GM12878 (cell line): ENCODE results near the gene SLA2. TPM values are rescaled to one million over a fixed set of nuclear protein-coding genes. Genes with fewer than 3 reads are reported as not detected.
A peak's percentile ranks its signal among the peaks of the same experiment; 100 is the strongest.

Source experiments
- ATF7 ChIP-seq: fragments of 450-650 bp; IDR thresholded peaks from 2 replicates; pipeline ENCODE4 v1.6.1; 2016; ENCODE audit warnings: low read depth, mild to moderate bottlenecking
- BCL11A ChIP-seq: IDR thresholded peaks from 2 replicates; pipeline ENCODE4 v1.6.1; 2011; ENCODE audit warnings: low read depth, low read length
- BHLHE40 ChIP-seq, 2 experiments: fragments of 450-650 bp in 1 of 2; IDR thresholded peaks; 2 replicates each; pipeline ENCODE4 v1.6.1; 2011 to 2017; ENCODE audit warnings: low read depth in 2 of 2, borderline replicate concordance in 1 of 2, improper control_type of control experiment in 1 of 2, low read length in 1 of 2, mild to moderate bottlenecking in 1 of 2
- BRCA1 ChIP-seq: IDR thresholded peaks from 2 replicates; pipeline ENCODE4 v1.6.1; 2011; ENCODE audit warnings: low read depth, low read length, improper control_type of control experiment
- CREB1 ChIP-seq: IDR thresholded peaks from 2 replicates; pipeline ENCODE4 v1.6.1; 2012; ENCODE audit warnings: low read depth, mild to moderate bottlenecking, inconsistent platforms
- CREM ChIP-seq: IDR thresholded peaks from 2 replicates; pipeline ENCODE4 v1.6.1; 2014; ENCODE audit warnings: antibody characterized with exemption, low read depth
- E2F4 ChIP-seq: IDR thresholded peaks from 2 replicates; pipeline ENCODE4 v1.6.1; 2012; ENCODE audit warnings: low read depth, low read length, improper control_type of control experiment
- EED ChIP-seq: sonication (generic); IDR thresholded peaks from 2 replicates; pipeline ENCODE4 v1.6.1; 2016; ENCODE audit warnings: antibody characterized with exemption, low read depth
- EGR1 ChIP-seq, 2 experiments: IDR thresholded peaks; 1 replicate in 1 of 2; 2 replicates in 1 of 2; pipeline ENCODE4 v1.6.1; 2011 to 2012; ENCODE audit warnings: low read depth in 2 of 2, low read length in 2 of 2, borderline replicate concordance in 1 of 2, mild to moderate bottlenecking in 1 of 2, moderate library complexity in 1 of 2
- FOXM1 ChIP-seq: IDR thresholded peaks from 2 replicates; pipeline ENCODE4 v1.6.1; 2012; ENCODE audit warnings: low read depth, mild to moderate bottlenecking, inconsistent platforms, low read length, moderate library complexity
- IRF4 ChIP-seq: IDR thresholded peaks from 2 replicates; pipeline ENCODE4 v1.6.1; 2011; ENCODE audit warnings: low read depth, low read length
- JUND ChIP-seq: IDR thresholded peaks from 2 replicates; pipeline ENCODE4 v1.6.1; 2012; ENCODE audit warnings: low read depth, mild to moderate bottlenecking, low read length, improper control_type of control experiment, moderate library complexity
- MEF2A ChIP-seq: IDR thresholded peaks from 2 replicates; pipeline ENCODE4 v1.6.1; 2011; ENCODE audit warnings: low read depth, mild to moderate bottlenecking, low read length, moderate library complexity; ENCODE audit not compliant: insufficient read depth
- MTA3 ChIP-seq: IDR thresholded peaks from 2 replicates; pipeline ENCODE4 v1.6.1; 2012; ENCODE audit warnings: low read length, inconsistent platforms, borderline replicate concordance
- NR2C1 ChIP-seq: fragments of 450-650 bp; IDR thresholded peaks from 2 replicates; pipeline ENCODE4 v1.6.1; 2017; ENCODE audit warnings: antibody characterized with exemption, mild to moderate bottlenecking, moderate library complexity
- PAX8 ChIP-seq: fragments of 450-650 bp; IDR thresholded peaks from 2 replicates; pipeline ENCODE4 v1.6.1; 2017; ENCODE audit warnings: mild to moderate bottlenecking, moderate library complexity
- PML ChIP-seq: IDR thresholded peaks from 2 replicates; pipeline ENCODE4 v1.6.1; 2012; ENCODE audit warnings: low read length, inconsistent platforms
- POLR2AphosphoS5 ChIP-seq: IDR thresholded peaks from 2 replicates; pipeline ENCODE4 v1.6.1; 2011; ENCODE audit warnings: mild to moderate bottlenecking, low read length, inconsistent platforms
- RCOR1 ChIP-seq: conservative IDR thresholded peaks from 2 replicates; pipeline ENCODE4 v1.6.1; 2012; ENCODE audit warnings: low read depth, low read length, improper control_type of control experiment
- RELA ChIP-seq: fragments of 450-650 bp; IDR thresholded peaks from 2 replicates; pipeline ENCODE4 v1.8.0; 2014; ENCODE audit warnings: borderline replicate concordance; ENCODE audit not compliant: partially characterized antibody
- SMAD1 ChIP-seq: fragments of 450-650 bp; IDR thresholded peaks from 2 replicates; pipeline ENCODE4 v1.6.1; 2018; ENCODE audit warnings: mild to moderate bottlenecking, low read depth; ENCODE audit not compliant: partially characterized antibody
- SMAD5 ChIP-seq: IDR thresholded peaks from 2 replicates; pipeline ENCODE4 v1.6.1; 2016; ENCODE audit warnings: antibody characterized with exemption, low read depth
- SP1 ChIP-seq: IDR thresholded peaks from one replicate; pipeline ENCODE4 v1.6.1; 2011; ENCODE audit warnings: low read depth, low read length
- SPI1 ChIP-seq: IDR thresholded peaks from 2 replicates; pipeline ENCODE4 v1.6.1; 2011; ENCODE audit warnings: low read depth, mild to moderate bottlenecking, low read length, moderate library complexity, borderline replicate concordance; ENCODE audit not compliant: insufficient read depth
- TAF1 ChIP-seq: IDR thresholded peaks from 2 replicates; pipeline ENCODE4 v1.6.1; 2011; ENCODE audit warnings: mild to moderate bottlenecking, low read depth, low read length, borderline replicate concordance
- TCF7 ChIP-seq: IDR thresholded peaks from 2 replicates; pipeline ENCODE4 v1.6.1; 2014; ENCODE audit warnings: antibody characterized with exemption, borderline replicate concordance
- ZNF217 ChIP-seq: fragments of 450-650 bp; IDR thresholded peaks from 2 replicates; pipeline ENCODE4 v1.6.1; 2017; ENCODE audit warnings: antibody characterized with exemption, mild to moderate bottlenecking
- ZNF24 ChIP-seq: fragments of 450-650 bp; IDR thresholded peaks from 2 replicates; pipeline ENCODE4 v1.6.1; 2017; ENCODE audit warnings: antibody characterized with exemption, mild to moderate bottlenecking
- ZNF592 ChIP-seq: fragments of 450-650 bp; IDR thresholded peaks from 2 replicates; pipeline ENCODE4 v1.6.1; 2017; ENCODE audit warnings: mild to moderate bottlenecking, moderate library complexity
- ZZZ3 ChIP-seq: IDR thresholded peaks from 2 replicates; pipeline ENCODE4 v1.6.1; 2011; ENCODE audit warnings: low read depth; ENCODE audit not compliant: control insufficient read depth, insufficient read length
- polyA plus RNA-seq, 11 experiments: library from polyadenylated mRNA; depleted of rRNA in 4 of 11; unstranded in 6 of 11; stranded (reverse) in 5 of 11; fragments of >200 nt; fragmentation: Nextera tagmentation in 4 of 11; fragmentation: Illumina TruSeq in 1 of 11; extraction: Ambion mirVana in 4 of 11; extraction: Trizol in 1 of 11; gene quantifications; 1 replicate in 1 of 11; 2 replicates in 10 of 11; pipeline versions ENCODE4 v1.2.1 to v1.2.3, GENCODE V29; 2011 to 2016; ENCODE audit warnings: inconsistent platforms in 2 of 11, missing spikeins in 2 of 11, low read depth in 1 of 11
- total RNA-seq, 4 experiments: library from RNA; depleted of rRNA in 3 of 4; stranded (reverse); fragments of >200 nt in 3 of 4; fragmentation: Illumina TruSeq in 1 of 4; extraction: Trizol in 1 of 4; gene quantifications; 2 replicates each; pipeline versions ENCODE4 v1.2.1 to v1.2.3, GENCODE V29; 2013 to 2021

SLA2 gene
- total and polyA plus RNA-seq, 10 of the 15 experiments (the other 5 are each of a cell fraction or from before 2014, with no cell fraction given) = 0.29 to 3.3 (median 1.4) TPM

- TF ChIP-seq ZNF592 (no peak; the same call in 1 of the 2 replicates), ZNF24 (no peak), JUND (no peak), IRF4 (no peak), MEF2A (no peak), SMAD5 (no peak), RCOR1 (no peak), TCF7 (no peak), BCL11A (peak; percentile 7; the same call in 1 of the 2 replicates), SPI1 (peak; percentile 96), EED (peak; percentile 81), BRCA1 (no peak), ZNF217 (peak; percentile 27; the same call in 1 of the 2 replicates), BHLHE40 (IDR thresholded peaks at IDR 0.05; ENCODE audit: borderline replicate concordance in 1 of 2, low read depth in 2 of 2, low read length in 1 of 2) (no peak), E2F4 (peak; percentile 66), ZZZ3 (no peak), NR2C1 (no peak), FOXM1 (peak; percentile 35; the same call in 1 of the 2 replicates), CREM (peak; percentile 59; the same call in 1 of the 2 replicates), PAX8 (no peak), SP1 (no peak), POLR2AphosphoS5 (no peak; the same call in 1 of the 2 replicates), EGR1 (IDR thresholded peaks at IDR 0.05; ENCODE audit: borderline replicate concordance in 1 of 2, low read depth in 2 of 2, low read length in 2 of 2) (no peak), ATF7 (no peak), MTA3 (peak; percentile 89; the same call in 1 of the 2 replicates), PML (peak; percentile 38; the same call in 1 of the 2 replicates), TAF1 (0 out of 2 replicates have a peak, but pooled peaks have one; percentile 19), RELA (no peak), CREB1 (0 out of 2 replicates have a peak, but pooled peaks have one; percentile 56), SMAD1 (peak; percentile 94)
Observed at GRCh38 chr20:36604952-36605398, 41.0 kb downstream of the SLA2 start (continued).
